ENCODE results near the gene HABP2.

HABP2 gene

DNA sequence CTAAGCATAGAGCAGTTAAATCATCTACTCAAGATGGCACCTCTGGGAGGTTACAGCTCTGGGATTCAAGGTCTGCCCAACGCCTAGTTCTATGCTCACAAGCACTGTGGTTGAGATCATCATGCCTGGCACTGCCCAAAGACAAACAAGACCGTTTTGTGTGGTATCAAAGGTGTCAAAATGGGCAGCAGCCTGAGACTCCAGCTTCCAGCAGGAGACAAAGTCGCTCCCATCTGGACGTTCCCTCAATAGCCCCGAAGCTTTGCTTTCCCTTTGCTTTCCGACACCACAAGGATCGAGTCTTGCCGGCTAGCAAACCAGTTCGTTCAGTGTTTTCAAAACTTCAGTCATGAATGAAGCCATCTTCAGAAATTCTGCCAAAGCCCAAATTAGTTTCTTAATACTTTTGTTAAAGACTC is 5.1 kb downstream of the HABP2 start:
- DNase-seq (ENCODE audit: low spot score) = no peak

DNA sequence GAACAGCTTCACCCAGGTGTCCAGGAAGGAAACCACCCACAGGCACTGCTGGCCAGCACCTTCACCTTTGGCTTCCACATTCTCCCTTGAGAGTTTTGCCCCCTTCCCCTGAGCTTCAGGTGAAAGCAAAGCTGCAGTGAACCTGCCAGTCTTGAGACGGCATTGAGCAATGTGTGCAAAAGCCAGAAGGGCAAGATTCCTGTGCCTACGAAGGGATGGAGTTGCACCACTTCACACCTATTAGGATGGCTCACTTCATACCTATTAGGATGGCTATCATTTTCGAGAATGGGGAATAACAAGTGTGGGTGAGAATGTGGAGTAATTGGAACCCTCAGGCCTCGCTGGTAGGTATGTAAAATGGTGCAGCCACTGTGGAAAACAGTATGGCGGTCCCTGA is 7.2 kb downstream of the HABP2 start:
- DNase-seq (ENCODE audit: low spot score) = no peak

DNA sequence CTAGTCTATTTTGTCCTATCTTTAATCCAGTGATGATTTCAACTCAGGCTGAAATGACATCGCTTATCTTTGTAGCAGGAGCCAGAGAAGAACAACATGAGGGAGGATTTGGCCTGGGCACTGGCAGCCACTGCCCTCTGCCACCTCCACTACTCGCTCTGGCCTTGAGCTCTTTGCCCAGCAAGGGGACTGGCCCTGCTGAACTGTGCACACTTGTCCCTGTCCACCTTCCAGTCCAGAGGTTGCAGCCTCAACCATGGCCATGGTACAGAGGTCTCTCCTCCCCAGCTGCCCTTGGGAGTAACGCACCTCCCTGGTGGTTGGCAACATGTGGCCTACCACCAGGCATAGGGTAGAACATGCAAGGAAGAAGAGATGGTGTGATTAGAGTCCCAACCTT is 8.4 kb downstream of the HABP2 start:
- no peak for DNase-seq (ENCODE audit: low spot score)

DNA sequence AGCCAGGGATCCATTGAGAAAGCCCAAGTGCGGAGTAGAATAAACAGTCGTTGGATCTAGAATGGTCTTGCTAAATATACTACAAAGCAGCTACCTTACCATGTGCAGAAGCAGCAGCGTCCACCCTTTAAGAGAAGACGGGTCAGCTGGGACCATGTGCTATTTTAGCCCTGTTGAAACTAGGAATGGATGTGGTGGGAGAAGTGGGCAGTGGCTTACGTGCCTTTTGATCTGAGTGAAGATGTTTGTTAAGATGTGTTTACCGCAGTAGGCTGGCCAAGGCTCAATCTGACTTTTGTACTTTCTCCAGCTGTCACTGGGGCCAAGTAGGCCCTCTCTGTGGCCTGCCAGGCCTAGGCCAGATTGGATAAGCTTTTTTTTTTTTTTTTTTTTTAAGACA is 9.2 kb downstream of the HABP2 start:
- DNase-seq (ENCODE audit: low spot score) = no peak

DNA sequence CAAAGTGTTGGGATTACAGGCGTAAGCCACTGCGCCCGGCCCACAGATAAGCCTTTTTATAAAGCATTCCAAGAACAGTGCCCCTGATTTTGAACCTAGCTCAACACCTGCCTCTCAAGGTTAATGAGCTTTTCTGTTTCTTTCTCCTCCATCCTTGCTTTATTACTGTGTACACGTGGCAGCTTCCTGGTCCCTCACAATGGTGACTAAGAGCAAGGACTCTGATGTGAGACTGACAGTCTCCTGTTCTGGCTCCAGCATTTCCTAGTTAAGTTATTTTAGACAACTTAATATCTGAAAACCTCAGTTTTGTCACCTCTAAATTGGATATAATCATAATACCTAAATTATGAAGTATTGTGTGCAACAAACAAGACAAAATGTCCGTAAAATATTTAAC is 9.9 kb downstream of the HABP2 start:
- DNase-seq (ENCODE audit: low spot score) = no peak

DNA sequence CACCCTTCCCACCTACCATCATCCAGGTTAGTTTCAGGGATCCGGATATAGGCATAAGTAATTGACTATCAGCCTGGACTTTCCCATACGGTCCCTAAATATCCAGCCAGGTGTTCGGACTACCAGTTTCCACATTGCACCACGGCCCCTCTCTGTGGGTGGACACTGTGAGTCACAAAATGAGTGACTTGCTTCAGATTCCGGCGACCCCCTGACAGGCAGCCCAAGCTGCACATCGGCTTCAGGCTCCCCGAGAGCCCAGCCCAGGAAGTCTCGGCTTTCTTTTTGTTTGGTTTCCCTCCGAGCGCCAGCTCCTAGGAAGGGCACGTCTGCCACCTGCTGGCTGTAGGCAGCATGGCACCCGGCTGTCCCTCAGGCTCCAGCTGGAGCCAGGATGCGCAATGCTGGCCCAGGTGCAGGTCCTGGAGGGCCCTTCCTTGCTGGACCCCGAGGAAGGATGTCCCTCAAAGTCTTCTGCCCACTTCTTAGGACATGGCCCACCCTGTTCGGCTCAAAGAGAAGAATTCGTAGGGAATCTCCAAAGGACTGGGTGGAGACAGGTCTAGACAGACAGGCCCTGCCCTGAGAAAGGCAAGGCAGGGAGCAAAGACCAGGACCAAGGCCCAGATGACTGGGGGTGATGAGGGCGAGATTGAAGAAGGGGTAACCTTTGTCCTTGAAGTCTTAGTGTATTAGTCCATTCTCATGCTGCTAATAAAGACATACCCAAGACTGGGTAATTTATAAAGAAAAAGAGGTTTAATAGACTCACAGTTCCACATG is 10.6 kb downstream of the HABP2 start:
- DNase-seq (ENCODE audit: low spot score) = peak; percentile 55

DNA sequence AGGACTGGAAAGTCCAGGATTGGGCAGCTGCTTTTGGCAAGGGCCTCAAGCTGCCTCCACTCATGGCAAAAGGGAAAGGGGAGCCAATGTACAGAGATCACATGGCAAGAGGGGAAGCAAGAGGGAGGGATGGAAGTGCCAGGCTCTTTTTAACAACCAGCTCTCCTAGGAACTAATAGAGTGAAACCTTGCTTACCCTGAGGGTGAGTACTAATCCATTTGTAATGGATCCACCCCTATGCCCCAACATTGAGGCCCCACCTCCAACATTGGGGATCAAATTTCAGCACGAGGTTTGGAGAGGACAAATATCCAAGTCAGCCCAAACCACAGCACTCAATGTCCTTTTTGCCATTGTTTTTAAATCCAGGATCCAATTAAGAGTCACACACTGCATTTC is 12.5 kb downstream of the HABP2 start:
- no peak for DNase-seq (ENCODE audit: low spot score)

DNA sequence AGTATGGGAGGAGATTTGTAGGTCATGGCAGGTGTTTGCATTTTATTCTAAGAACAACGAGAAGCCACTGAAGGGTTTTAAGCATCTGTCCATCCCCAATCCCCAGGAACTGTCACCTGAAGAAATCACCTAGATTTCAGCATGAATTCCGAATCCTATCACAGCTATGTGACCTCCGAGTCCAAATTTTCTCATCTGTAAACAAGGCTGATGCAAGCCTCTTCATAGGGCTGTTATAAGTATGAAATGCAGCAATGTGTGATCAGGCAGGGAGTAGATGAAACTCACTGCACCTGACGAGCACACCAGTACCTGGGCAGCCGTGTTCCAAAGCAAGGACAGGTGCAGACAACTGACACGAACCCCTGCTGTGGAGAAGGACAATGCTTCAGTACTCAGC is 14.0 kb downstream of the HABP2 start:
- DNase-seq (ENCODE audit: low spot score) = no peak

DNA sequence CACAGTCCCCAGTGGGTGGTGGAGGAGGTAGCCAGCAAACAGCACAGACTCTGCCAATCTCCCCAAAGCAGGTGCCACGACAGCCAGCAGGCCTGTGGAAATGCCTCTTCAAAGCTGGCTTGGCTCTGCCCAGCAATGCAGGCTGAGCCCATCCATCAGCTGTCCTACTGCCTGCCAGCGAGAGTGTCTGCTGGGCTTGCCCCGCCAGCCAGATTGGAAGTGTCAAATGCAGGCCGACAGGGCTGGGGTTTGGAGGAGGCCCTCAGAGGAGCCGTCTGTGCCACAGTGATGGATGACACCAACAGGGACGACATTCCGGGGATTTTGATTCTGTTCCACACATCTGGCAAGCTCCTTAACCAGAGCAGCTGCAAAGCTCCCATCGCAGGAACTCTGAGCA is 16.7 kb downstream of the HABP2 start:
- no peak for DNase-seq (ENCODE audit: low spot score)

DNA sequence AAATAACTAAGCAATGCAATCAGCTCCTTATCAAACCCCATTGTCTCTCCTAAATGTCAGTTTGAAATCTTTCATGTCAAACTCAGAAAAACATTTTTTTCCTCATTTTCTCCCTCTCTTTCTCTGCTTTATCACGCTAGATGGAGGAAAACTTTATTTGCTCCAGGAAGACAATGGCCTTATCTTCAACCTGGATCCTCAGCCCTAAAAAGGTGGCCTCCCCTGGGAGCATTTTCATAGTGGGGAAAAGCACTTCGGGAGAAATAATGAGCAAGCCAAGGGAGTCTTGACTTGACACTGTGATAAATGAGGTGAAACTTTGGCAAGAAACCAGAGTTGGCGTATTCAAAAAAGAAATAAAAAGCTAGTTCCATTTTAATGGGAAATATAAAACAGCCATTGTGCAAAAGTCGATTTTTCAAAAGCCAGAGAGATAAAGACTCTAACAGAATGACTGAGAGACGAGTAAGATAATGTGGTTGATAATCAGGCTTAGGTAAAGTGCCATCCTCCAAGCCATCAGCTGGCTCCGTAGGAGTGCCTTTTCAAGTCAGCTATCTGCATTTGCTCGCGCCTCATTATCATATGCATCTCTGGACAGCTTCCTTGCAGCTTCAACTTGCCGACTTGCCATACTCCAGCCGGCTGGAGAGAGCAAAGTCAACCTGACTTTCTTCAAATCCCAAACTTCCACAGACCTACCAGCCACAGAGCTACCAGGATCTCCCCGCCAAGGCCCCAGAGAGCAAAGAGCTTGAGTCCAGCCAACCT is 19.9 kb downstream of the HABP2 start:
- DNase-seq (ENCODE audit: low spot score) = no peak

DNA sequence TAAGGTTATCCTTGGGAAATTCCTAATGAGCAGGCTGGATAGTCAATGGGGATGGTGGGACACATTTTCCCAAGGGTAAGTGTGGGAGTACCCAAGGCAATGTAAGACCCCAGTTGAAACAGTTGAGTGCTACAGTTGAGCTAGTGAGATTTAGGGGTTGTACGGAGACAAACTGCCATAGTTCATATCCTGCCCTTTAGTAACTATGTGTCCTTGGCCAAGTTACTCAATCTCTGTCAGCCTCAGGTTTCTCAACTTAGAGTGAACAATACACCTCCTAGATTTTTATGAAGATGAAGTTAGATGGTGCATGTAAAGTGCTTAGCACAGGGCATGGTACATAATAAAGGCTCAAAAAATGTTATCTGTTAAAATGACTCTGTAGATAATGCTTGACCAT is 20.5 kb downstream of the HABP2 start:
- DNase-seq (ENCODE audit: low spot score) = no peak

DNA sequence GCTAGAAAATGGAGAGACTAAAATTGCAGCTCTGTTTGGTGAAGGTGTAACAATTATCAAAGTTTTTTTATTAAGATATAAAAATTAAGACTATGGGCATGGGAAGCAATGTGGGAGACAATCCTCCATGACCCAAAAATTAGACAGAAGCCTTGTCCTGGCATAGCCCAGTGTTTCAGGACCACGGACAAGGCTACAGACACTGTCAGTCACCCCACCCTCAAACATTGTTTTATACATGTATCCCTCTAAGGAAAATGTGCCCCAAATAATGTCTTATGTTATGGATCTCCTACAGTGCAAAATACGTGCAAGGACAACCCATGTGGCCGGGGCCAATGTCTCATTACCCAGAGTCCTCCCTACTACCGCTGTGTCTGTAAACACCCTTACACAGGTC is 24.0 kb downstream of the HABP2 start:
- no peak for DNase-seq (ENCODE audit: low spot score)

DNA sequence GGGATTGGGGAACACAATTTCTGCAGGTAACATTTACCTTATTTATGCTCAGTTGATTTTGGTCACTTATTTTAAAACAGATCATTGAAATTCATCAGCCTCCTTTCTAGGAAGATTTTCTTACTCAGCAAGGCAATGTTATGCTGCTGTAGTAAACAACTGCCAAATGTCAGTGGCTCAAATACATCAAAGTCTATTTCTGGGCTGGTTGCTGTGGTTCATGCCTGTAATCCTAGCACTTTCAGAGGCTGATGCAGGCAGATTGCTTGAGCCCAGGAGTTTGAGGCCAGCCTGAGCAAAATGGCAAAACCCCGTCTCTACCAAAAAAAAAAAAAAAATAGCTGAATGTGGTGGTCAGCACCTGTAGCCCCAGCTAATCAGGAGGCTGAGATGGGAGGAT is 25.9 kb downstream of the HABP2 start:
- DNase-seq (ENCODE audit: low spot score) = no peak

DNA sequence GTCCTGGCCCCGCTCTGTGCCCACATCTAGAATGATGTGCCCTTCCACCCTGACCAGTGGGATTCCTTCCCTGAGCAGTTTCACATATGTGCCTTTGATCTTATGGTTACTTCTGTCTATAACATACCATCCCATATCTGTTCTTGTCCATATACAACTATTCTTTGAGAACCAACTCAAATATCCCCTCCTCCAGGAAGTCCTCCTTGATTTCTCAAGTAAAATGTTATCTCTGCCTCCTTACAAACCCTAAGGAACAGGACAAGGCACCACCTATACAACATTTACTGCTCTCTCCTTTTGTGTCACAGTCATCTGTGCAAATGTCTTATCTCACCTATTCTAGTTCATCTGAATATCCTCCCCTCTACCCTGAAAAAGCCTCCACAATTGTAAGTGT is 28.2 kb downstream of the HABP2 start:
- DNase-seq (ENCODE audit: low spot score) = no peak

DNA sequence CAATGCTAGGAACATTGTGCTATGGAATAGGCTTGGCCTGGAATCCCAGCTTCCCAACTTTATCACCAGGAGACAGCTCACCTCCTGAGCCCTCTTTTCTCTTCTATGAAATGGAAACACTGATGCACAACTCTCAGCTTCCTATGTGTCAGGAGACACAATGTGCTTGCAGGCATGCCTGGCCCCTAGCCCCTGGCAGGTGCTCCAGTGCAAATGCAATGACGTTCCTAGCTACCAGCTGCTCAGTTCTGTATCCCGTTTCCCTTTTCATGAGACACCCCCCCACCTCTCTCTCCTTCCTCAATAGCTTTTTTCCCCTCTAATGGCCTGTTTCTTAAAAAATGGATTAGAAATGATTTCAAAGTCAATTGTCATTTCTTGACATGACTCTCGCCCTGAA is 30.7 kb downstream of the HABP2 start:
- DNase-seq (ENCODE audit: low spot score) = no peak

DNA sequence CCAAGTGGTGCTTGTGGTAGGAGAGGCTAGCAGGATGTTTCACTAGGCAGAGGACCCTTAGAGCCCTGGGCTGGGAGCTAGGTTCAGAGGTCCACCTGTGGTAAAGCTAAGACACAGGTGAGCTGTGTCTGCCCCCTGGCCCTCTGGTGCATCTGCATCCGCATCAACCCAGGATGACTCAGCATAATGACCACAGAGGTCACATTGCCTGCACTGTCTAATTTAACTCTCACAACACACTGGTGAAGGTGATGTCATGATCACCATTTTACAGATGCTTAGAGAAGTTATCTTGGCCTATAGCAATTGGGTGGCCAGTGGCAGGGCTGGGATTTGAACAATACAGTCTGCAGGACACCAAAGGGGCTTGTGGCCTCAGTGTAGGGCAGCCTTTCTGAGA is 33.1 kb downstream of the HABP2 start:
- DNase-seq (ENCODE audit: low spot score) = no peak

DNA sequence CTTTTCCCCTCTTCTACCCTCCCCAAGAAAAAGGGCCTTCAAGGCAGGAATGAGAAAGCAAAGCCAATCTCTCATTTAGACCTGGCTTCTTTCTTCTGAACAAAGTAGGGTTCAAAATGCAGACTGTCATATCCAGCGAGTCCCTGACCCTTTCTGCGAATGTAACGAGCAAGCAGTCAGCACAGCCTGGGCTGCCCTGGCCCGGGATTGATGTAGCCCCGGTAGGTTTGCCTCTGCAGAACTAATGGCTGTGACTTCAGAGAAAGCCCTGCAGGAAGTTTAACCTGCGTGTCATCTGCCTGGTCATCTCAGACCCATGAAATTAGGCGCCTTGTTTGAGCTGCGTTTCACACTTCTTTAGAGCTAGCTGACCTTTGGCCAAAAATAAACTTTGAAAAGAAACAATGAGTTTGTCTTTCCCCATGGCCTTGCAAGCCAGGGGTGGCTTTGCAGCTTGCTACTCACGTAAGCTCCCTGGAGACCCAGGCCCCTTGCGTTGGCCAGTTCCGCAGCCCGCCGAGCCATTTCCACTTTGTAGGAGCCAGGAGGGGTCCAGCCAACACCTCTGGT is 36.4 kb downstream of the HABP2 start:
- DNase-seq (ENCODE audit: low spot score) = no peak

DNA sequence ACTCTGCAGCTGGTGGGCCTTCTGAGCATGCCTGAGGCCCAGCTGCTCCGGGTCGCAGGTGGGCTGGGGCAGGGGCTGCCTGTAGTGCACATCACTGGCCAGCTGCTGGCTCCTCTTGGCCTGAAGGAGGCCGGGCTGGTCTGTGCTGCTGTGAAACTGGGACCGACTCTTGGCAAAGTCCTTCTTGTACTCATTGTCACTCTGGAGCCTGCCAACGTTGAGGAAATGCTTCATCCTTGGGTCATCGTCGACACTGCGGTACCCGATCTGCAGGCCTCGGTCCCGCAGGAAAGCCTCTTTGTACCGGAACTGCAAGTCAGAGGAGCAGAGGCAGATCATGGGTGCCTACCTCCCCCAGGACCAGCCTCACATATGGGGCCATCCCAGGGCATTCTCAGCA is 37.7 kb downstream of the HABP2 start:
- DNase-seq (ENCODE audit: low spot score) = no peak

DNA sequence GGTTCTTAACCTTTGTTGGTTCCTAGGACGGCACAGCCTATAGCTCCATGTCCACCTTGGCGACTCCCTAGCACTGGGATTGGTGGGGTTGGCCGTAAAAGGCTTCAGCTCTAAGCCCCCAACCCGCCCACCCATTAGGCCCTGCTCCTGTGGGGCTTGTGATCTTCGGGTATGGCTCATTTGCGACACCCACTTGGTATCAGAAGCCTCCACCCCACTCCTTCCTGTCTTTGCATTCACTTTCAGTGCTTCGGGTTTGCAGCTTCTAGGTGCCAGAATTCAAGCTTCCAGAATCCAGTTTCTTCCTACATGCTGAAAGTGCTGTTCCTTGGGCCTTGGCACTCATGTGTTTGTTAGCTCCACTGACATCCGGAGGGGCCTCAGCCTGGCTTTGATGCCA is 39.5 kb downstream of the HABP2 start:
- no peak for DNase-seq (ENCODE audit: low spot score)

DNA sequence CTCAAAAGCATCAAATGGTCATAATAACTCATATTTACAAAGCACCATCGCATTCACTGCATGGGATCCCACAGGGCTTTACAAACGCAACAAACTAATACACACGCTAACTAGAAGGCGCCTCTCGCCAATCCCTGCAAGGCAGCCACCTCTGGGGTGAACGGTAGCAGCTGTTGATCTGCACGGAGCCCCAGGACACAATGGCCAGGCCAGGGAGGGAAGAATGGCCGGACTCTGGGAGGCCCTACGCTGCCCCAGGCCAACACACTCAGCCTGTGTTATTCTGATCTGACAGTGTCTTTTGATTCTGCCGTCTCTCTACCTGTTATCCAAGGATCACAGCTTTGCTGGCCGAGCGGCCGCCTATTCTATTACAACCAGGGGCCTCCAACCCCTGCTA is 41.8 kb downstream of the HABP2 start:
- DNase-seq (ENCODE audit: low spot score) = no peak

DNA sequence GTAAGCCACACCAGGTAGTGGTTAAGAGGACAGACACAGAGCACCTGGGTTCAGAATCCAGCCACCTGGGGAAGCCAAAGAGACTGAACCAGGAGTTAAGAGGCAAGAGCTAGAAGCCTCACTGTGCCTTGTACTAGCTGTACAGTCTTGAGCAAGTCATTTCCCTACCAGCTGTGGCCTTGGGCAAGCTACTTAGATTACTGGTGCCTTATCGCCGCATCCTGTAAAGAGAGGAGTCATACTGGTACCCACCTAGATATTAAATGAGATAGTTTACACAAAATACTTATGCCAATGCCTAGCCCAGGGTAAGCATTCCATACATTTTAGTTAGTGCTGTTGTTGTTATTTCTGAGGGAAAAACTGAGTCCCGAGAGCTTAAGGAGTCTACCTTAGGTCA is 47.7 kb downstream of the HABP2 start:
- no peak for DNase-seq (ENCODE audit: low spot score)

DNA sequence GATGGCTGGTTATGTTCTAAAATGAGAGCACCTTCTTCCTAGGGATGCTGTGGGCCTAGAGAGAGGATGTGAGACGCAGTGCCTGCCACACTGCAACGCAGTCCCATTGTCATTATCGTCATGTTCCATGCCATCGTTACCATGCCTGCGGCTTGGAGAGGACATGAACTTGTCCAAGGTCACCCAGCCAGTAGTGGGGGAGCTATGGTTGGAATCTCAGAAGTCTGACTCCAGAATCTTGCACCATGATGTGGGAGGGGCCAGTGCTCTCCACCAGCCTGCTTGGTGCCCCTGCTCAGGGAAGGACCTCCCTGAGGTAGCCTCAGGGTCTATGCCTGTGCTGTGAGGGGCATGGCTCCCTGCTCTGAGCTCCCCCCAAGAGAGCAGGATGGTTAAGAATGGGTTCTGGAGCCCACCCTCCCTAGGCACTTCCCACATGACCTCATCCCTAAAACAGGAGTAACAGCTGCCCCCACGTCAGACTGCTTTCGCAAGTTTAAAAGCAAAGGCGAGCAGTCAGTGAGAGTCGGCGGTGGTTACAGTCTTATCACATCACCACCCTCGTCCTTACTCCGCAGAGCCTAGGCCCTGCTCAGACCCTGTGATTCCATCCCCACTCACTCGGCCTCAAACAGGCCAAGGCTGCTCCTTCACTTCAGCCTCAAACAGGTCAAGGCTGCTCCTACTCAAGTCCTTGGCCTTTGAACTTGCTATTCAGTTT is 50.4 kb downstream of the HABP2 start:
- no peak for DNase-seq (ENCODE audit: low spot score)

DNA sequence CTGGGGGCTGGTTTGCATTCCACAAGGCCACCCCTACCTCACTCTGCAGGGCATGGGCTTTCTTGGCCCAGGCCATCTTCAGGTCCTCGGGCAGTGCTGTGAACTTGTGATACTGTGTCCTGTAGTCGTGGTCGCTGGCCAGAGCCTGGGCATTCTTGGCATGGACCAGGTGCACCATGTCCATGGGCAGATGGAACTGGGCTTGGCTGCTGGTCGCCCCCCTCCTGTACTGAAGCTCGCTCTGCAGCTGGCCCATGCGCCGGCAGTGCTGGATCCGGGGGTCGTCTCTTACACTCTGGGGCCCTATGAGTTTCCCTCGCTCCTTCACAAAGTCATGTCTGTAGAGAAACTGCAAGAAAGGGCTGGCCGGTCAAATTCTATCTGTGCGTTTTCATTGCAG is 51.7 kb downstream of the HABP2 start:
- no peak for DNase-seq (ENCODE audit: low spot score)

All from CD4-positive, alpha-beta T cell treated with Interleukin-15 for 4 hours (primary cell).